Measurements from ENCODE around the gene LONP2. TPM values are rescaled to one million over a fixed set of nuclear protein-coding genes. Genes with fewer than 3 reads are reported as not detected.
"Not testable (repeated sequence)": the region's sequence is repeated elsewhere in the genome, so short reads cannot be mapped to it uniquely, and the experiment has no call there.

LONP2 gene
- total RNA-seq, 2 donors from 2014 or later = 44.2 to 59.1 TPM

GRCh38 chr16:48371393-48371780, 127.3 kb downstream of the LONP2 start:
- Histone ChIP-seq H3K4me3 (no peak overlapping the region), H3K36me3 (replicated peaks in 1 of 2; ENCODE audit: insufficient read depth in 1 of 2, low read depth in 2 of 2) (no peaks in the 10 kb centered on the region), H3K9me3 (no peaks in the 10 kb centered on the region), H3K27me3 (no peaks in the 10 kb centered on the region), H3K4me1 (peaks cover 36% of the 10 kb centered on the region), H3K27ac (no peak overlapping the region)
- TF ChIP-seq CTCF (IDR thresholded peaks at IDR 0.05) = no peak
- TF ChIP-seq POLR2A (IDR thresholded peaks at IDR 0.05) = no peak
- intact Hi-C loops (cut with DNase I) = no loop called here
- DNase-seq (no peak), ATAC-seq (no peak)

- no peak for TF ChIP-seq POLR2A (IDR thresholded peaks at IDR 0.05)
- TF ChIP-seq CTCF (IDR thresholded peaks at IDR 0.05) = no peak
- Histone ChIP-seq H3K4me1 (peaks cover 38% of the 10 kb centered on the region), H3K27me3 (no peaks in the 10 kb centered on the region), H3K27ac (no peak overlapping the region), H3K9me3 (no peaks in the 10 kb centered on the region), H3K36me3 (replicated peaks in 1 of 2; ENCODE audit: insufficient read depth in 1 of 2, low read depth in 2 of 2) (no peaks in the 10 kb centered on the region), H3K4me3 (no peak overlapping the region)
- WGBS, 2 donors = 79 to 88% methylated on average over 4 of the region's 4 CpGs
- DNase-seq (no peak), ATAC-seq (no peak)
- intact Hi-C loops (cut with DNase I) = no loop called here
Measured at GRCh38 chr16:48372744-48373143, 128.6 kb downstream of the LONP2 start.

DNA sequence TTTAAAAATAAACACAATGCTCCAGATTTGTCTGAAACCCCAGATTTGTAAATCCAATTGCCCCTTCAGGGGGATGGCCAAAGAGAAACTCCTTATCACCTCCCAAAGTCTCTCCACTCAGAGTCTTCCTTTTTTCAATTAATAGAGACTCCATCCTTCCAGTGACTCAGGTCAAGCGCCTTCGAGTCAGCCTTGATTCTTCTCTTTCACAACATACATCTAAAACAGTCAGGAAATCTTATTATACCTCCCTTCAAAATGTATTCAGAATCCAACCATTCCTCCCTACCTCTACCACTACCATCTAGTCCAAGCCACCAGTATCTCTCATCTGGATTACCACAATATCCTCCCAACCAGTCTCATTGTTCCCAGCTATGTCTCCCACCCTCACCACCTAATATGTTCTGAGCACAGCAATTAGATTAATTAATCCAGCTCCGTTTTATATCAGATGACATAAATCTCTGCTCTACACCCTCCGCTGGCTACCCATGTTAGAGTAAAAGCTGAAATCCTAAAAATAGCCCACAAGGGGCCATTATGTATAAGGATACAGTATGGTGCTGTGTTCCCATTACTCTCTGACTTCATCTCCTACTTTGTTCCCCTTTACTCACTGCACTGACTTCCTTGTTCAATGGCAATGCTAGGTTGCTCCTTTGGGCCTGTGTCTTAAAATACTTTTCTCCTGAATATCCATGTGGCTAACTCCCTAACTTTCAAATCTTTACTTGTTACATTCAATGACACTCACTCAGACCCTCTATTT, 129.3 kb downstream of the LONP2 start:
- no peaks in the 10 kb centered on the region for H3K9me3 ChIP-seq
- ATAC-seq (no peak), DNase-seq (no peak)
- intact Hi-C loops (cut with DNase I) = no loop called here
- no peak overlapping the region for H3K4me3 ChIP-seq
- TF ChIP-seq CTCF (IDR thresholded peaks at IDR 0.05) (no peak), POLR2A (IDR thresholded peaks at IDR 0.05) (no peak)
- no peaks in the 10 kb centered on the region for H3K27me3 ChIP-seq
- no peaks in the 10 kb centered on the region for H3K36me3 ChIP-seq (replicated peaks in 1 of 2; ENCODE audit: insufficient read depth in 1 of 2, low read depth in 2 of 2)
- peaks cover 43% of the 10 kb centered on the region for H3K4me1 ChIP-seq
- no peak overlapping the region for H3K27ac ChIP-seq
- 80 to 83% methylated on average over 4 of the region's 4 CpGs for WGBS, 2 donors

- intact Hi-C loops (cut with DNase I) = no loop called here
- Histone ChIP-seq H3K4me3 (no peak overlapping the region), H3K27me3 (no peaks in the 10 kb centered on the region), H3K36me3 (replicated peaks in 1 of 2; ENCODE audit: insufficient read depth in 1 of 2, low read depth in 2 of 2) (no peaks in the 10 kb centered on the region), H3K9me3 (no peaks in the 10 kb centered on the region), H3K27ac (no peak overlapping the region), H3K4me1 (peaks cover 52% of the 10 kb centered on the region)
- ATAC-seq = no peak
- 23 to 40% methylated on average over 2 of the region's 2 CpGs for WGBS, 2 donors
- TF ChIP-seq CTCF (IDR thresholded peaks at IDR 0.05) (no peak), POLR2A (IDR thresholded peaks at IDR 0.05) (no peak)
- no peak for DNase-seq
Measured at GRCh38 chr16:48374255-48374654, 130.2 kb downstream of the LONP2 start.

DNA sequence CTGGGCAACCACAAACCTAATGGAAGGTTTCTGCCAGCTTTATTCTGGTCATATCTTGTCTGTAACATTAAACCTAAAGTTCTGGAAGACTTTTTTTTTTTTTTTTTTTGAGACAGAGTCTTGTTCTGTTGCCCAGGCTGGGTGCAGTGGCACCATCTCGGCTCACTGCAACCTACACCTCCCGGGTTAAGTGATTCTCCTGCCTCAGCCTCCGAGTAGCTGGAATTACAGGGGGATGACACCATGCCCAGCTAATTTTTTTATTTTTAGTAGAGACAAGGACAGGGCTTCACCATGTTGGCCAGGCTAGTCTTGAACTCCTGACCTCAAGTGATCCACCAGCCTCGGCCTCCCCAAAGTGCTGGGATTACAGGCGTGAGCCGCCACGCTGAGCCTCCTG, 133.2 kb downstream of the LONP2 start:
- H3K9me3 ChIP-seq; H3K27me3 ChIP-seq; DNase-seq; H3K36me3 ChIP-seq (replicated peaks in 1 of 2; ENCODE audit: insufficient read depth in 1 of 2, low read depth in 2 of 2); H3K4me3 ChIP-seq; intact Hi-C loops (cut with DNase I); ATAC-seq; H3K27ac ChIP-seq: not testable (repeated sequence)
- peaks cover 78% of the 10 kb centered on the region for H3K4me1 ChIP-seq
- 92 to 97% methylated on average over 7 of the region's 7 CpGs for WGBS, 2 donors

Measured in body of pancreas (tissue), 4 donors.